Panc1 (cell line): ENCODE data around the gene PXYLP1. TPM values are rescaled to one million over a fixed set of nuclear protein-coding genes. Genes with fewer than 3 reads are reported as not detected.
A peak's percentile ranks its signal among the peaks of the same experiment; 100 is the strongest.
"Not testable (repeated sequence)": the region's sequence is repeated elsewhere in the genome, so short reads cannot be mapped to it uniquely, and the experiment has no call there.

Experiments
- ATAC-seq: fragments of 200-7000 bp; cut with Tn5 transposase; 2 replicates; pipeline ENCODE4 v1.9.1; 2020; ENCODE audit warnings: mild to moderate bottlenecking, moderate library complexity
- BruUV-seq: library from RNA; stranded (reverse); fragments of 400-500 nt; replicated peaks from 2 replicates; lab custom pipeline; 2021; lab: Mats Ljungman, UMichigan
- CTCF ChIA-PET: fragments of 300-600 bp; sonication (Branson Sonifier 250); formaldehyde crosslinking; loops from one replicate; lab custom pipeline; 2022; ENCODE audit warnings: antibody characterized with exemption; lab: Charles Lee
- POLR2A ChIA-PET: fragments of 300-600 bp; sonication (Branson Sonifier 250); formaldehyde crosslinking; loops from one replicate; lab custom pipeline; 2022; ENCODE audit warnings: antibody characterized with exemption; lab: Charles Lee
- DNase-seq: peaks from one replicate; pipeline ENCODE4 v3.0.0-alpha.2; 2010; ENCODE audit warnings: low read depth, low spot score
- H3K27ac ChIP-seq: 2 replicates; pipeline ENCODE4 v1.5.1; 2011; ENCODE audit warnings: mild to moderate bottlenecking, low read length, inconsistent platforms
- H3K27me3 ChIP-seq: fragments of 200-500 bp; sonication (Bioruptor generic); 2 replicates; pipeline ENCODE4 v1.6.0; 2014; ENCODE audit warnings: low read length, inconsistent platforms; ENCODE audit not compliant: control insufficient read depth, insufficient read depth
- H3K36me3 ChIP-seq: fragments of 200-500 bp; sonication (Bioruptor generic); 2 replicates; pipeline ENCODE4 v1.5.1; 2014; ENCODE audit warnings: inconsistent platforms, mild to moderate bottlenecking, low read length, moderate library complexity; ENCODE audit not compliant: control insufficient read depth, insufficient read depth
- H3K4me1 ChIP-seq: 2 replicates; pipeline ENCODE4 v1.5.1; 2011; ENCODE audit warnings: inconsistent platforms, mild to moderate bottlenecking, low read length, moderate library complexity; ENCODE audit not compliant: control insufficient read depth, insufficient read depth
- H3K4me3 ChIP-seq, 2 experiments: 2 replicates each; pipeline ENCODE4 v1.5.1; 2011 to 2012; ENCODE audit warnings: low read depth in 2 of 2, low read length in 2 of 2, mild to moderate bottlenecking in 2 of 2, inconsistent platforms in 1 of 2, moderate library complexity in 1 of 2
- H3K9me3 ChIP-seq: fragments of 200-500 bp; sonication (Bioruptor generic); 2 replicates; pipeline ENCODE4 v1.5.1; 2014; ENCODE audit warnings: low read depth, mild to moderate bottlenecking, inconsistent platforms, low read length, moderate library complexity; ENCODE audit not compliant: control insufficient read depth, insufficient read depth
- POLR2AphosphoS5 ChIP-seq: IDR thresholded peaks from 2 replicates; pipeline ENCODE4 v1.6.1; 2012; ENCODE audit warnings: mild to moderate bottlenecking, low read depth, low read length, moderate library complexity
- SIN3A ChIP-seq: IDR thresholded peaks from 2 replicates; pipeline ENCODE4 v1.6.1; 2012; ENCODE audit warnings: low read depth, mild to moderate bottlenecking, low read length, moderate library complexity, borderline replicate concordance; ENCODE audit not compliant: insufficient read depth
- TCF7L2 ChIP-seq: IDR thresholded peaks from 2 replicates; pipeline ENCODE4 v1.6.1; 2011; ENCODE audit warnings: mild to moderate bottlenecking, low read depth, low read length, inconsistent platforms
- in situ Hi-C: cut with HindIII; loops from 2 replicates; pipeline ENCODE4 v1.10.0; 2016; ENCODE audit warnings: low sequenced_read_pairs, low pct_unique_long_range_greater_than_20kb
- intact Hi-C: fragments of 100-400 bp; cut with micrococcal nuclease; formaldehyde crosslinking; loops from one replicate; pipeline ENCODE4 v1.10.0; 2022; ENCODE audit not compliant: unreplicated experiment
- total RNA-seq: library from RNA; stranded (reverse); gene quantifications from one replicate; pipeline ENCODE4 v1.2.1, GENCODE V29; 2021; ENCODE audit not compliant: unreplicated experiment
- TF ChIP-seq, protein P1 (sequence below): fragments of 450-650 bp; IDR thresholded peaks from 2 replicates; pipeline ENCODE4 v1.5.1; 2017; ENCODE audit warnings: mild to moderate bottlenecking
- TF ChIP-seq, protein P2 (sequence below), 2 experiments: IDR thresholded peaks; 2 replicates each; pipeline ENCODE4 v1.6.1; 2011 to 2012; ENCODE audit warnings: low read depth in 2 of 2, control low read depth in 1 of 2, low read length in 1 of 2, mild to moderate bottlenecking in 1 of 2, moderate library complexity in 1 of 2; ENCODE audit not compliant: insufficient read depth in 1 of 2

PXYLP1 gene
- total RNA-seq, 1 experiment from 2014 or later: 1.4 TPM

DNA sequence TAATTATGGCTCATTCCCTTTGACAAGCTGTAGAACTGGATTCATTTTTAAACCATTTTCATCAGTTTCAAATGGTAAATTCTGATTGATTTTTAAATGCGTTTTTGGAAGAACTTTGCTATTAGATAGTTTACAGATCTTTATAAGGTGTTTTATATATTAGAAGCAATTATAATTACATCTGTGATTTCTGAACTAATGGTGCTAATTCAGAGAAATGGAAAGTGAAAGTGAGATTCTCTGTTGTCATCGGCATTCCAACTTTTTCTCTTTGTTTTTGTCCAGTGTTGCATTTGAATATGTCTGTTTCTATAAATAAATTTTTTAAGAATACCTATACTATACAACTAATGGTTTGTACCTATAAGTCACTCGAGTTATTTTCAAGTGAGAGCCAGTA is 62.7 kb downstream of the PXYLP1 start:
- CTCF ChIA-PET: no interaction called here
- H3K36me3 ChIP-seq: no peaks in the 10 kb centered on the region

DNA sequence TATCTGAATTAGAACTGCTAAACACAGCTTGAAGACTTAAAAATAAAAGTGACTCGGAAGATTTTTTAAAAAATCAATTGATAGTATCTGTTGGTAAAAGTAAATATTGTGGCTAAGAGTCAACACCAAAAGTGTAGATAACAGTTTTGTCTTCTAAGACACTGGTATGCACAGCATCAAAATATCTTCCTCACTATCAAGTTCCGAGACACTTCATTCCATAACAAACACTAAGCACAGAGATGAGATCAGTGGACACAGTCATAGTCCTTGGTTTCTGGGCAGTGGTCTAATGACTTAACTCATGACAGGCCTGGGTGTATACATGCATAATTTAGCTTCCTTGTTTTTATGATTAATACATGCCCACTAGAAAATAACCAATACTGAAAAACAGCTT is 63.2 kb downstream of the PXYLP1 start:
- ChIA-PET POLR2A (no interaction called here), CTCF (interaction anchor here (0.5 to 0.6 kb wide), 2 partner anchors 13 to 243 kb away, joined by 3 read pairs; no protein-coding TSS in a partner anchor)
- Histone ChIP-seq H3K4me1 (peaks cover 9% of the 10 kb centered on the region), H3K27ac (peak overlapping the region; percentile 48), H3K9me3 (no peaks in the 10 kb centered on the region), H3K36me3 (no peaks in the 10 kb centered on the region), H3K27me3 (no peaks in the 10 kb centered on the region), H3K4me3 (peak overlapping the region; percentile 5 to 18; a peak in 2 of 4 replicates)
- no TSS peak for BruUV-seq
- ATAC-seq (peak; percentile 65), DNase-seq (no peak)
- TF ChIP-seq TCF7L2 (no peak), POLR2AphosphoS5 (no peak), SIN3A (no peak)
- TF ChIP-seq, protein P1, sequence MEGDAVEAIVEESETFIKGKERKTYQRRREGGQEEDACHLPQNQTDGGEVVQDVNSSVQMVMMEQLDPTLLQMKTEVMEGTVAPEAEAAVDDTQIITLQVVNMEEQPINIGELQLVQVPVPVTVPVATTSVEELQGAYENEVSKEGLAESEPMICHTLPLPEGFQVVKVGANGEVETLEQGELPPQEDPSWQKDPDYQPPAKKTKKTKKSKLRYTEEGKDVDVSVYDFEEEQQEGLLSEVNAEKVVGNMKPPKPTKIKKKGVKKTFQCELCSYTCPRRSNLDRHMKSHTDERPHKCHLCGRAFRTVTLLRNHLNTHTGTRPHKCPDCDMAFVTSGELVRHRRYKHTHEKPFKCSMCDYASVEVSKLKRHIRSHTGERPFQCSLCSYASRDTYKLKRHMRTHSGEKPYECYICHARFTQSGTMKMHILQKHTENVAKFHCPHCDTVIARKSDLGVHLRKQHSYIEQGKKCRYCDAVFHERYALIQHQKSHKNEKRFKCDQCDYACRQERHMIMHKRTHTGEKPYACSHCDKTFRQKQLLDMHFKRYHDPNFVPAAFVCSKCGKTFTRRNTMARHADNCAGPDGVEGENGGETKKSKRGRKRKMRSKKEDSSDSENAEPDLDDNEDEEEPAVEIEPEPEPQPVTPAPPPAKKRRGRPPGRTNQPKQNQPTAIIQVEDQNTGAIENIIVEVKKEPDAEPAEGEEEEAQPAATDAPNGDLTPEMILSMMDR: no peak
- TF ChIP-seq, protein P2, sequence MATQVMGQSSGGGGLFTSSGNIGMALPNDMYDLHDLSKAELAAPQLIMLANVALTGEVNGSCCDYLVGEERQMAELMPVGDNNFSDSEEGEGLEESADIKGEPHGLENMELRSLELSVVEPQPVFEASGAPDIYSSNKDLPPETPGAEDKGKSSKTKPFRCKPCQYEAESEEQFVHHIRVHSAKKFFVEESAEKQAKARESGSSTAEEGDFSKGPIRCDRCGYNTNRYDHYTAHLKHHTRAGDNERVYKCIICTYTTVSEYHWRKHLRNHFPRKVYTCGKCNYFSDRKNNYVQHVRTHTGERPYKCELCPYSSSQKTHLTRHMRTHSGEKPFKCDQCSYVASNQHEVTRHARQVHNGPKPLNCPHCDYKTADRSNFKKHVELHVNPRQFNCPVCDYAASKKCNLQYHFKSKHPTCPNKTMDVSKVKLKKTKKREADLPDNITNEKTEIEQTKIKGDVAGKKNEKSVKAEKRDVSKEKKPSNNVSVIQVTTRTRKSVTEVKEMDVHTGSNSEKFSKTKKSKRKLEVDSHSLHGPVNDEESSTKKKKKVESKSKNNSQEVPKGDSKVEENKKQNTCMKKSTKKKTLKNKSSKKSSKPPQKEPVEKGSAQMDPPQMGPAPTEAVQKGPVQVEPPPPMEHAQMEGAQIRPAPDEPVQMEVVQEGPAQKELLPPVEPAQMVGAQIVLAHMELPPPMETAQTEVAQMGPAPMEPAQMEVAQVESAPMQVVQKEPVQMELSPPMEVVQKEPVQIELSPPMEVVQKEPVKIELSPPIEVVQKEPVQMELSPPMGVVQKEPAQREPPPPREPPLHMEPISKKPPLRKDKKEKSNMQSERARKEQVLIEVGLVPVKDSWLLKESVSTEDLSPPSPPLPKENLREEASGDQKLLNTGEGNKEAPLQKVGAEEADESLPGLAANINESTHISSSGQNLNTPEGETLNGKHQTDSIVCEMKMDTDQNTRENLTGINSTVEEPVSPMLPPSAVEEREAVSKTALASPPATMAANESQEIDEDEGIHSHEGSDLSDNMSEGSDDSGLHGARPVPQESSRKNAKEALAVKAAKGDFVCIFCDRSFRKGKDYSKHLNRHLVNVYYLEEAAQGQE (IDR thresholded peaks at IDR 0.05; ENCODE audit: insufficient read depth in 1 of 2, low read depth in 2 of 2, low read length in 1 of 2): no peak
- intact Hi-C loops: no loop called here
- in situ Hi-C loops: no loop called here

More for the DNA sequence above, 62.7 kb downstream of the PXYLP1 start:
- no peak for TF ChIP-seq SIN3A
- no peak for TF ChIP-seq POLR2AphosphoS5
- TF ChIP-seq, protein P2 (IDR thresholded peaks at IDR 0.05; ENCODE audit: insufficient read depth in 1 of 2, low read depth in 2 of 2, low read length in 1 of 2): no peak
- TF ChIP-seq, protein P1: no peak
- no peak for TF ChIP-seq TCF7L2
- BruUV-seq: no TSS peak
- Histone ChIP-seq H3K27ac (peak overlapping the region; percentile 48; the same call in 1 of the 2 replicates), H3K27me3 (no peaks in the 10 kb centered on the region), H3K9me3 (no peaks in the 10 kb centered on the region), H3K4me3 (peak overlapping the region; percentile 5 to 18; a peak in 2 of 4 replicates), H3K4me1 (peaks cover 9% of the 10 kb centered on the region)
- DNase-seq: no peak
- ATAC-seq: no peak
- POLR2A ChIA-PET: no interaction called here
- intact Hi-C loops: no loop called here
- in situ Hi-C loops: no loop called here

DNA sequence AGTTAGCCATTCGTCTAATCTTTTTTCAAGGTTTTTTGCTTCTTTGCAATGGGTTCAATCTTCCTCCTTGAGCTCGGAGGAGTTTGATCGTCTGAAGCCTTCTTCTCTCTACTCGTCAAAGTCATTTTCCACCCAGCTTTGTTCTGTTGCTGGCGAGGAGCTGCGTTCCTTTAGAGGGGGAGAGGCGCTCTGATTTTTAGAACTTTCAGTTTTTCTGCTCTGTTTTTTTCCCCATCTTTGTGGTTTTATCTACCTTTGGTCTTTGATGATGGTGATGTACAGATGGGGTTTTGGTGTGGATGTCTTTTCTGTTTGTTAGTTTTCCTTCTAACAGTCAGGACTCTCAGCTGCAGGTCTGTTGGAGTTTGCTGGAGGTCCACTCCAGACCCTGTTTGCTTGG is 68.8 kb downstream of the PXYLP1 start:
- in situ Hi-C loops, ATAC-seq, H3K9me3 ChIP-seq, H3K4me3 ChIP-seq, POLR2A ChIA-PET, DNase-seq, H3K36me3 ChIP-seq, BruUV-seq, H3K4me1 ChIP-seq, CTCF ChIA-PET, H3K27me3 ChIP-seq, H3K27ac ChIP-seq: not testable (repeated sequence)
- intact Hi-C loops: loop anchor here (5.0 kb wide), 1 partner anchor 262 kb away; no protein-coding TSS in a partner anchor
